ENCODE results near the gene UQCC3. TPM values are rescaled to one million over a fixed set of nuclear protein-coding genes. Genes with fewer than 3 reads are reported as not detected.

The UQCC3 gene
- total RNA-seq, 1 donor from 2014 or later, result 6.6 TPM

Other genes starting within 250 kb of the UQCC3 start
- 546 TPM for gene AHNAK, start 124.9 kb upstream of the UQCC3 start, total RNA-seq
- gene EEF1G, start 97.8 kb upstream of the UQCC3 start, total RNA-seq, result 1,627 TPM
- gene TUT1, start 80.2 kb upstream of the UQCC3 start, total RNA-seq, result 30.4 TPM
- 128 TPM for gene MTA2, start 69.8 kb upstream of the UQCC3 start, total RNA-seq
- gene EML3, start 58.9 kb upstream of the UQCC3 start, total RNA-seq, result 83.2 TPM
- 5.4 TPM for gene ROM1, start 58.4 kb upstream of the UQCC3 start, total RNA-seq
- gene B3GAT3, start 49.7 kb upstream of the UQCC3 start, total RNA-seq, result 50.7 TPM
- gene GANAB, start 25.1 kb upstream of the UQCC3 start, total RNA-seq, result 271 TPM
- gene INTS5, start 18.4 kb upstream of the UQCC3 start, total RNA-seq, result 19.2 TPM
- gene C11orf98, start 6.5 kb upstream of the UQCC3 start, total RNA-seq, result 52.6 TPM
- 20.7 TPM for gene CSKMT, start 6.4 kb upstream of the UQCC3 start, total RNA-seq
- 9.8 TPM for gene LBHD1, start 594 bp downstream of the UQCC3 start, total RNA-seq
- 90.5 TPM for gene UBXN1, start 7.4 kb downstream of the UQCC3 start, total RNA-seq
- gene LRRN4CL, start 17.9 kb downstream of the UQCC3 start, total RNA-seq, result 5.0 TPM
- gene BSCL2, start 35.8 kb downstream of the UQCC3 start, total RNA-seq, result 55.9 TPM
- gene GNG3, start 36.0 kb downstream of the UQCC3 start, total RNA-seq, result not detected
- gene HNRNPUL2, start 55.8 kb downstream of the UQCC3 start, total RNA-seq, result 50.4 TPM
- gene TTC9C, start 56.8 kb downstream of the UQCC3 start, total RNA-seq, result 36.7 TPM
- 16.0 TPM for gene ZBTB3, start 82.5 kb downstream of the UQCC3 start, total RNA-seq
- gene POLR2G, start 89.9 kb downstream of the UQCC3 start, total RNA-seq, result 76.6 TPM
- gene TAF6L, start 99.7 kb downstream of the UQCC3 start, total RNA-seq, result 22.1 TPM
- gene TMEM179B, start 115.7 kb downstream of the UQCC3 start, total RNA-seq, result 63.9 TPM
- gene TMEM223, start 120.3 kb downstream of the UQCC3 start, total RNA-seq, result 18.4 TPM
- gene NXF1, start 133.8 kb downstream of the UQCC3 start, total RNA-seq, result 94.6 TPM
- gene STX5, start 160.4 kb downstream of the UQCC3 start, total RNA-seq, result 30.1 TPM
- gene TEX54, start 161.2 kb downstream of the UQCC3 start, total RNA-seq, result not detected
- gene WDR74, start 167.9 kb downstream of the UQCC3 start, total RNA-seq, result 58.8 TPM
- gene SLC3A2, start 209.2 kb downstream of the UQCC3 start, total RNA-seq, result 245 TPM
- gene CHRM1, start 249.7 kb downstream of the UQCC3 start, total RNA-seq, result not detected

Measured in ureter (tissue), 1 donor.